HG03064 (cell line): Measurements from ENCODE around the gene SMARCA4.
"Not testable (repeated sequence)": the region's sequence is repeated elsewhere in the genome, so short reads cannot be mapped to it uniquely, and the experiment has no call there.

Experiments
- ATAC-seq: cut with Tn5 transposase; IDR thresholded peaks from one replicate; pipeline ENCODE4 v1.9.1; 2021; ENCODE audit warnings: low read depth; ENCODE audit not compliant: unreplicated experiment

Gene SMARCA4

DNA sequence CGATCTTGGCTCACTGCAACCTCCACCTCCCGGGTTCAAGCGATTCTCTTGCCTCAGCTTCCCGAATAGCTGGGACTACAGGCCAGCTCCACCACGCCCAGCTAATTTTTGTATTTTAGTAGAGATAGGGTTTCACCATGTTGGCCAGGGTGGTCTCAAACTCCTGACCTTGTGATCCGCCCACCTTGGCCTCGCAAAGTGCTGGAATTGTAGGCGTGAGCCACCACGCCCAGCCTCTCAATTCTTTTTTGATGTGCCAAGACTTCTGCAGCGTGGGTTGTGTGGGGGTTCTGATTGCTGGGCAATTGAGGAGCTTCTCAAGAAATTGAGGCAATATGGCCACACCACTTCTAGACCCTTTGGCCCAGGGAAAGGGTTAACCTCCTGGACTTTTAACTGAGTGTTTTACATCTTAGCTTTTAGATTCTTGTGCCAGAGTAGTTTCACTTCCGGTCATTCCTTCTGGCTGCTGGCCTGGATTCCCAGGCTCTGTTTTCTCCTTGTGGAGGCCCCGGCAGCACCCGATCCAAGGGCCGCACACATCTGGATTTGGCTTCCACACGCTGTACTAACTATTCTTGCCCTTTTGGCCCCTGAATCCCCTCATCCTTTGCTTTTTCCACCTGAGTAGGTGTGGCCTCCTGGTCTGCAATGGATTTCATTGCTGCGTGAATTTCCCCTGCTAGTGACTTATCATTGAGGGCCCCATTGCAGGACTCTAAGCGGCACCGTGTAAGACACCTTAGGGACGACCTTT is 14.7 kb downstream of the SMARCA4 start:
- ATAC-seq, result no peak

GRCh38 chr19:10976131-10976892 is 15.5 kb downstream of the SMARCA4 start:
- ATAC-seq, result no peak

- no peak for ATAC-seq
Observed at GRCh38 chr19:10977742-10978092, 16.9 kb downstream of the SMARCA4 start.

- no peak for ATAC-seq
Observed at GRCh38 chr19:10979951-10980381, 19.1 kb downstream of the SMARCA4 start.

GRCh38 chr19:10981252-10981895 is 20.5 kb downstream of the SMARCA4 start:
- no peak for ATAC-seq

- ATAC-seq, result no peak
Observed at GRCh38 chr19:10983026-10983425, 22.2 kb downstream of the SMARCA4 start.

GRCh38 chr19:10984166-10984735 is 23.4 kb downstream of the SMARCA4 start:
- ATAC-seq, result no peak

GRCh38 chr19:10985502-10985901 is 24.7 kb downstream of the SMARCA4 start:
- ATAC-seq, result no peak

DNA sequence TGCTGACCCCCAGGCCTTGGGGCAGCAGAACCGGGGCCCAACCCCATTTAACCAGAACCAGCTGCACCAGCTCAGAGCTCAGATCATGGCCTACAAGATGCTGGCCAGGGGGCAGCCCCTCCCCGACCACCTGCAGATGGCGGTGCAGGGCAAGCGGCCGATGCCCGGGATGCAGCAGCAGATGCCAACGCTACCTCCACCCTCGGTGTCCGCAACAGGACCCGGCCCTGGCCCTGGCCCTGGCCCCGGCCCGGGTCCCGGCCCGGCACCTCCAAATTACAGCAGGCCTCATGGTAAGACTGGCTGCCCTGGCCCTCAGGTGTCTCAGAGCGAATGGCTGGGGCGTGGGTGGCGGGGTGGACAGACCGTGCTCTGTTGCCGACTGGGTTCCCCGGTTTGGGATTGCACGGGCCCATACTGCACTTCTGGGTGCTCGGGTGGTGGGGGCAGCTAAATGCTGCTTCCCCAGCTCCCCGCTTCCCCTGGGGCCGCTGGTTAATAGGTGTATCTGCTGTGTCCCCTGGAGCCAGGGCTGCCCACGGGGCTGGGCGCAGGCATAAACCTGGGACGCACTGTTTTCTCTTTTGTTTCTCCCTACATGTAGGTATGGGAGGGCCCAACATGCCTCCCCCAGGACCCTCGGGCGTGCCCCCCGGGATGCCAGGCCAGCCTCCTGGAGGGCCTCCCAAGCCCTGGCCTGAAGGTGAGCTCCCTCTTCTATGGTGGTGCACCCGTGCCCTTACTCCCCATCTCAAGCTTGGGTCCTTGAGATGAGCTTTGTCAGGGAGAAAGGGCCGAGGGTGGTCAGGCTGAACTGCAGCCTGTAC is 25.7 kb downstream of the SMARCA4 start:
- no peak for ATAC-seq

- ATAC-seq, result no peak
Observed at GRCh38 chr19:10987571-10988297, 26.9 kb downstream of the SMARCA4 start.

- ATAC-seq, result no peak
Observed at GRCh38 chr19:10988380-10988779, 27.6 kb downstream of the SMARCA4 start.

DNA sequence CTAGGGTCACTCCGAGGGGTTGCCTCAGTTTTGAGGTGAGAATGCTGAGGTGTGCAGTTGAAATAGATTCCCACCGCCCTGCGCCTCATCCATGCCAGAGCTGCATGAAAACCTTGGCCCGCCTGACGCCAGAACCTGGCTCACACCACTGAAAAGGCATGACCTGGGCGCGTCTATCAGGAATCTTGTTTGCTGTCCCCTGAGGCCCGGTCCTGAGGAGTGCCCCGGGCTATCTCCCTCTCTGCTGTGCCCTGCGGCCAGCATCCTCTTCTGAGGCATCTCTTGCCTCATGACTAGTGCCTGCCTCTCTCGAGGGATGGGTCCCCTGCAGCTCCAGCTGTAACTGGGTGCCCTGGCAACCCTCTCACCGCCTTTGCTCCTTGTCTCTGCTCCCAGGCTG is 28.1 kb downstream of the SMARCA4 start:
- no peak for ATAC-seq

DNA sequence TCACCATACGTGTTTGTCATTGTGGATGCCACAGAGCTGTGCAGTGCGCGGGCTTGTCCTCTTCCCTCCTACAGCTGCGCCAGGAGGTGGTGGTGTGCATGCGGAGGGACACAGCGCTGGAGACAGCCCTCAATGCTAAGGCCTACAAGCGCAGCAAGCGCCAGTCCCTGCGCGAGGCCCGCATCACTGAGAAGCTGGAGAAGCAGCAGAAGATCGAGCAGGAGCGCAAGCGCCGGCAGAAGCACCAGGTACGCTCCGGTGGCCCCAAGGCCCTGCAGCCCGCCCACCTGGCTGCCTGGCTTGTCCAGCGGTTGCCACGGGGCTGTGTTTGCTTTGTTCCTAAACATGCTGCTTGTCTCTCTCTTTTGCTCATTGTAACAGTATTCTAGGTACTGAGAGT is 30.2 kb downstream of the SMARCA4 start:
- no peak for ATAC-seq

DNA sequence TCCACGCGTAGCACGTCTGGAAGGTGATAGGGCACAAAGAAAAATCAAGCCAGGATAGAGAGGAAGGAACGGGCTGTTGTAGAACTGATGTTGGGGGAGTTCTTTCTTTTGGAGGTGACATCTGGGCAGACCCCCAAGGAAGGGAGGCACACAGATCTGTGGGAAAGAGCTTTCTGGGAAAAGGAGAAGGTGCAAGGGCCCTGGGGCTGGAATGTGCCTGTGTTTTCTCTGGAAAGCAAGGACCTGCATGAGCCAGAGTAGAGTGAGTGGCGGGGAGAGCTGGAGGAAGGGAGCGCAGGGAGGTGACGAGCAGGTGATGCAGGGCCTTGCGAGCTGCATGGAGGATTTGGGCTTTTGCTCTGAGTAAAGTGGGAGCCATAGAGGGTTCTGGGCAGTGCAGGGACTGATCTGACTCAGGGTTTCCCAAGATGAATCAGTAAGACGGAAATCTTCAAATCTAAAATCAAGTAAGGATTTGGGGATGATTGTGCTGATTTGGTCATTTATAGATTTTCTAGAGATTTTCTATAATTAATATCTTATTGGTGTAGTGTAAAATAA is 30.8 kb downstream of the SMARCA4 start:
- no peak for ATAC-seq

- ATAC-seq, result not testable (repeated sequence)
Observed at GRCh38 chr19:10992174-10992573, 31.3 kb downstream of the SMARCA4 start.

DNA sequence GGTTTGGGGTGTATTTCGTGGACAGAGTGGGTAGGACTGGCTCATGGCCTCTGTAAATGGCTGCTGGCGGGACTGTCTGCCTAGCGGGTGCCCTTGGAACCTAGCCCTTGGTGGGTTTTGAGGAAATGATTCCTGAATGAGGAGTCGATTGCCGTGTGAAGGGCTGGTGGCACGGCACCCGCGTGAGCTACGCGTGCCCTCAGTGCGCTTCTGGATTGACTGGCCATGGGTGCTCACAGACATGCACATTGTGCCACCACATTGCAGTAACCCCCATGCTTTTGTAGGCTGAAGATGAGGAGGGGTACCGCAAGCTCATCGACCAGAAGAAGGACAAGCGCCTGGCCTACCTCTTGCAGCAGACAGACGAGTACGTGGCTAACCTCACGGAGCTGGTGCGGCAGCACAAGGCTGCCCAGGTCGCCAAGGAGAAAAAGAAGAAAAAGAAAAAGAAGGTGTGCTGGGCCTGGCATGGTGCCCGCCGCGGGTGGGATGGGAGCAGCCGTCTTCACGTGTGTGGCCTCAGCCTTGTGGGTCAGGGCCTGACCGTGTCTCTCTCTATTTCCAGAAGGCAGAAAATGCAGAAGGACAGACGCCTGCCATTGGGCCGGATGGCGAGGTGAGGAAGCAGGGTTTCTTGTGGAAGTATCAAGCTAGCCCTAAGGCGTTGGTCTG is 35.2 kb downstream of the SMARCA4 start:
- no peak for ATAC-seq

GRCh38 chr19:10998045-10998533 is 37.3 kb downstream of the SMARCA4 start:
- no peak for ATAC-seq

- no peak for ATAC-seq
Observed at GRCh38 chr19:10998666-10999065, 37.8 kb downstream of the SMARCA4 start.

DNA sequence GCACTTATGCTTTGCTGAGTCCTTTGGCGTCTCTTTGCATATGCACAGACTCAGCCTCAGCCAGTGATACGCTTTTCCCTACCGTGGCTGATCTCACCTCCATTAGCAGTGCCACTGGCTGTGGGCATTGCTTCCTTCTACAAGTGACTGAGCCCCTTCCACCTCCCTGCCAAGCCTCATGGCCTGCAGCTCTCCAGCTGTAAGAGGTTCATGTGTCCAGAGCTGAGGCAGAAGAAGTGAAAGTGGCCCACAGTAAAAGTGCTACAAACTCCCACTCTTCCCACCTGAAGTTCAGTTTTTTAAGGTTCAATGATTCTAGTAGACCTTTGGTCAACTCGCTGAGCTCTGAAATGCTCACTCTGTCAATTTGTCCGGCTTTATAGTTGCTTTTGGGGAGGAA is 44.7 kb downstream of the SMARCA4 start:
- ATAC-seq, result no peak
